ENCODE results near the gene SERF1B. TPM values are rescaled to one million over a fixed set of nuclear protein-coding genes. Genes with fewer than 3 reads are reported as not detected.
"Not testable (repeated sequence)": the region's sequence is repeated elsewhere in the genome, so short reads cannot be mapped to it uniquely, and the experiment has no call there.

SERF1B gene
- total and polyA plus RNA-seq, 9 of the 15 experiments (the other 6 are each of a cell fraction or from before 2014, with no cell fraction given) = 19.6 to 37.9 (median 26.8) TPM

DNA sequence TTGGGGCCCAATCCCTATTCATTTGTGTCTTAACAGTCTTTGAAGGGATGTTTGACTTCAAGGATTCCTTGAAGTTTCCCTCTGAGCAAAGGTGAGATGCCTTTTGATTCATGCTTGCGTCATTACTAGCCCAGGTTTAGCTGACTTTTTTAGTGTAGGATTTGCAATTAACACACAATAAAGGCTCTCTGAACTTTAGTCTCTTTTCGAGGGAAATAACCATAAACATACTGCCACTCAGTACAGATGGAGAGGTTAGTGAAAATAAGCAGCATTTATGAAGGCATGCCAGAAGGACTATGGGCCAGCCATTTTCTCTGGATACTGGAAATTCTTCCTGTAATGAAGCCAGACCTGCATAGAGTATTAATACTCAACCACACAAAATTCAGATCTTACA is 4.4 kb upstream of the SERF1B start:
- H3K36me3 ChIP-seq (ENCODE audit: control insufficient read depth, insufficient read depth, low read length); H3K9ac ChIP-seq (ENCODE audit: insufficient read depth in 1 of 2, low read depth in 2 of 2, low read length in 2 of 2); ATAC-seq; H2AFZ ChIP-seq (ENCODE audit: low read depth, low read length); H4K20me1 ChIP-seq (replicated peaks; ENCODE audit: control insufficient read depth, insufficient read depth, low read length); intact Hi-C loops (cut with micrococcal nuclease); DNase-seq (ENCODE audit: extremely low read depth in 1 of 4, low spot score in 3 of 4); H3K79me2 ChIP-seq (ENCODE audit: control insufficient read depth, insufficient read depth, low read length); BruUV-seq (replicated peaks); H3K4me1 ChIP-seq (replicated peaks in 1 of 2; ENCODE audit: control insufficient read depth in 2 of 2, insufficient read depth in 2 of 2, low read length in 2 of 2); H3K27ac ChIP-seq (ENCODE audit: extremely low read depth, low read depth, low read length); CTCF ChIA-PET (ENCODE audit: low intra/inter-chr PET ratio); POLR2A ChIA-PET; H3K9me1 ChIP-seq (ENCODE audit: control insufficient read depth, insufficient read depth, low read length); FAIRE-seq; H3K27me3 ChIP-seq (ENCODE audit: control insufficient read depth in 2 of 2, insufficient read depth in 2 of 2, low read length in 2 of 2); H3K4me3 ChIP-seq; H3K9me3 ChIP-seq (replicated peaks; ENCODE audit: control insufficient read depth, insufficient read depth, low read depth, low read length); H3K4me2 ChIP-seq (ENCODE audit: insufficient read depth, low read length): not testable (repeated sequence)
- in situ Hi-C loops (cut with MboI) = loop anchor here (25.0 kb wide), 1 partner anchor 867 kb away; no protein-coding TSS in a partner anchor
- no CpG with 5 or more reads among the region's 2 CpGs for WGBS (ENCODE audit: insufficient coverage, low coverage, missing lambda C conversion rate)

GRCh38 chr5:70025845-70026145 is 744 bp downstream of the SERF1B start:
- CTCF ChIA-PET (ENCODE audit: low intra/inter-chr PET ratio); H3K4me2 ChIP-seq (ENCODE audit: insufficient read depth, low read length); H3K27ac ChIP-seq (ENCODE audit: extremely low read depth, low read depth, low read length); H3K36me3 ChIP-seq (ENCODE audit: control insufficient read depth, insufficient read depth, low read length); H3K79me2 ChIP-seq (ENCODE audit: control insufficient read depth, insufficient read depth, low read length); H3K4me1 ChIP-seq (replicated peaks in 1 of 2; ENCODE audit: control insufficient read depth in 2 of 2, insufficient read depth in 2 of 2, low read length in 2 of 2); H2AFZ ChIP-seq (ENCODE audit: low read depth, low read length); in situ Hi-C loops (cut with MboI); H3K4me3 ChIP-seq; POLR2A ChIA-PET; BruUV-seq (replicated peaks); H3K27me3 ChIP-seq (ENCODE audit: control insufficient read depth in 2 of 2, insufficient read depth in 2 of 2, low read length in 2 of 2); H3K9me3 ChIP-seq (replicated peaks; ENCODE audit: control insufficient read depth, insufficient read depth, low read depth, low read length); H4K20me1 ChIP-seq (replicated peaks; ENCODE audit: control insufficient read depth, insufficient read depth, low read length); H3K9me1 ChIP-seq (ENCODE audit: control insufficient read depth, insufficient read depth, low read length); H3K9ac ChIP-seq (ENCODE audit: insufficient read depth in 1 of 2, low read depth in 2 of 2, low read length in 2 of 2); intact Hi-C loops (cut with micrococcal nuclease); DNase-seq (ENCODE audit: extremely low read depth in 1 of 4, low spot score in 3 of 4); FAIRE-seq: not testable (repeated sequence)
- ATAC-seq = peak; percentile 58; the same call in 2 of the 3 replicates
- no CpG with 5 or more reads among the region's 4 CpGs for WGBS (ENCODE audit: insufficient coverage, low coverage, missing lambda C conversion rate)

GRCh38 chr5:70031204-70031603 is 6.2 kb downstream of the SERF1B start:
- H3K9ac ChIP-seq (ENCODE audit: insufficient read depth in 1 of 2, low read depth in 2 of 2, low read length in 2 of 2); in situ Hi-C loops (cut with MboI): not testable (repeated sequence)
- no CpG with 5 or more reads among the region's 5 CpGs for WGBS (ENCODE audit: insufficient coverage, low coverage, missing lambda C conversion rate)

GRCh38 chr5:70041411-70041810 is 16.4 kb downstream of the SERF1B start:
- H3K9me1 ChIP-seq (ENCODE audit: control insufficient read depth, insufficient read depth, low read length); H3K9me3 ChIP-seq (replicated peaks; ENCODE audit: control insufficient read depth, insufficient read depth, low read depth, low read length); H3K4me2 ChIP-seq (ENCODE audit: insufficient read depth, low read length); H3K27me3 ChIP-seq (ENCODE audit: control insufficient read depth in 2 of 2, insufficient read depth in 2 of 2, low read length in 2 of 2); POLR2A ChIA-PET; CTCF ChIA-PET (ENCODE audit: low intra/inter-chr PET ratio); in situ Hi-C loops (cut with MboI); H3K36me3 ChIP-seq (ENCODE audit: control insufficient read depth, insufficient read depth, low read length); H3K9ac ChIP-seq (ENCODE audit: insufficient read depth in 1 of 2, low read depth in 2 of 2, low read length in 2 of 2); intact Hi-C loops (cut with micrococcal nuclease); H3K4me3 ChIP-seq; DNase-seq (ENCODE audit: extremely low read depth in 1 of 4, low spot score in 3 of 4); H3K4me1 ChIP-seq (replicated peaks in 1 of 2; ENCODE audit: control insufficient read depth in 2 of 2, insufficient read depth in 2 of 2, low read length in 2 of 2); H4K20me1 ChIP-seq (replicated peaks; ENCODE audit: control insufficient read depth, insufficient read depth, low read length); FAIRE-seq; H3K79me2 ChIP-seq (ENCODE audit: control insufficient read depth, insufficient read depth, low read length); H3K27ac ChIP-seq (ENCODE audit: extremely low read depth, low read depth, low read length); H2AFZ ChIP-seq (ENCODE audit: low read depth, low read length); BruUV-seq (replicated peaks): not testable (repeated sequence)
- ATAC-seq = peak; percentile 61

More at GRCh38 chr5:70031204-70031603, 6.2 kb downstream of the SERF1B start:
- POLR2A ChIA-PET; H3K27ac ChIP-seq (ENCODE audit: extremely low read depth, low read depth, low read length); H3K79me2 ChIP-seq (ENCODE audit: control insufficient read depth, insufficient read depth, low read length); FAIRE-seq; intact Hi-C loops (cut with micrococcal nuclease); H2AFZ ChIP-seq (ENCODE audit: low read depth, low read length); H4K20me1 ChIP-seq (replicated peaks; ENCODE audit: control insufficient read depth, insufficient read depth, low read length); H3K9me1 ChIP-seq (ENCODE audit: control insufficient read depth, insufficient read depth, low read length); H3K4me2 ChIP-seq (ENCODE audit: insufficient read depth, low read length); H3K4me3 ChIP-seq; H3K4me1 ChIP-seq (replicated peaks in 1 of 2; ENCODE audit: control insufficient read depth in 2 of 2, insufficient read depth in 2 of 2, low read length in 2 of 2); H3K36me3 ChIP-seq (ENCODE audit: control insufficient read depth, insufficient read depth, low read length); DNase-seq (ENCODE audit: extremely low read depth in 1 of 4, low spot score in 3 of 4); H3K27me3 ChIP-seq (ENCODE audit: control insufficient read depth in 2 of 2, insufficient read depth in 2 of 2, low read length in 2 of 2); H3K9me3 ChIP-seq (replicated peaks; ENCODE audit: control insufficient read depth, insufficient read depth, low read depth, low read length); ATAC-seq; BruUV-seq (replicated peaks); CTCF ChIA-PET (ENCODE audit: low intra/inter-chr PET ratio): not testable (repeated sequence)

All from K562 (cell line).